ENCODE data around the gene AVPR2. TPM values are rescaled to one million over a fixed set of nuclear protein-coding genes. Genes with fewer than 3 reads are reported as not detected.
A peak's percentile ranks its signal among the peaks of the same experiment; 100 is the strongest.

AVPR2 gene
- total RNA-seq, 2 experiments from 2014 or later, result not detected

DNA sequence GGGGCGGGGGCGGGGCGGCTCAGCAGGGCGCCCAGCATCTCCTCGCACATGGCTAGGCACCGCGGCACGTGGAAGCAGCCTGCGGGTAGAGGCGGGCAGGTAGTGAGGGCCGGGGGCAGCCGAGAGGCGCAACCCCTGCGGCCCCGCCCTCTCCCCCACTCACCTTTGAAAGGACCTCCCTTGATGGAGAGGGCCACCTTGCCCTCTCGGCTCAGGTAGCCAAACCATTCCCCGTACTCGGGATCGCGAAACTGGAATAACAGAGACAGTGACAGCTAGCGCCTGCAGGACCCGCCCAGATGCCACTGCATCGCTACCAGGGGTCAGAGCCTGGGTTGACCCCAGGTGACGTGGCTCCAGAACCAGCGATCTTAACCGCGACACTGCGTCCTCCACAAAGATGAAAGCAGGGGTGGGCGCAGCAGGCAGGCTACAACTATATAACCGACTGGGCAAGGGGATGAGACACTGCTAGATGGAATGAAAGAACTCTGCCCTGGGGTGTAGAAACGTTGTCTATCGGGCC, 30.9 kb downstream of the AVPR2 start:
- no peaks in the 10 kb centered on the region for H3K27me3 Mint-ChIP-seq
- H3K4me1 Mint-ChIP-seq, result peaks cover 28% of the 10 kb centered on the region
- peaks cover 12% of the 10 kb centered on the region for H3K36me3 Mint-ChIP-seq (ENCODE audit: low read depth)
- no peak for DNase-seq
- POLR2A ChIA-PET, result interaction anchor here (1.0 to 2.9 kb wide), 6 partner anchors 9 to 36 kb away, joined by 3 to 25 read pairs (median 4); partner anchors contain the start of genes ARHGAP4, HCFC1 and RENBP
- no peak overlapping the region for H3K27ac Mint-ChIP-seq
- peak overlapping the region; percentile 56 for H3K4me3 Mint-ChIP-seq
- CTCF ChIA-PET, result interaction anchor here (1.0 to 3.1 kb wide), 3 partner anchors 11 to 13 kb away, joined by 3 to 13 read pairs (median 10); no protein-coding TSS in a partner anchor
- no peaks in the 10 kb centered on the region for H3K9me3 Mint-ChIP-seq

DNA sequence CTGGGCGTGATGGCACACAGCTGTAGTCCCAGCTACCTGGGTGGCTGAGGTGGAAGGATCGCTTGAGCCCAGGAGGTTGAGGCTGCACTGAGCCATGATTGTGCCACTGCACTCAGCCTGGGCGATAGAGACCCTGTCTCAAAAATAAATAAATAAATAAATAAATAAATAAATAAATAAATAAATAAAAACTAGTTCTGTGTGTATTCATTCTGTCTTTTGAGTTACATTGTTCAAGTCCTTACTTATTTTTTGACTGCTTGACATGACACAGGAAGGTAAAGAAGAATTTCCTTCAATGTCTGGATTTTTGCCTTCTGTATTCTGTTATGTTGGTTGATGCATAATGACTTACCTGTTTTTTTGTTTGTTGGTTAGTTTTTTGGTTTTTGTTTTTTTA, 32.6 kb downstream of the AVPR2 start:
- ChIA-PET CTCF (interaction anchor here (3.1 kb wide), 1 partner anchor 10 kb away, joined by 10 read pairs; no protein-coding TSS in a partner anchor), POLR2A (interaction anchor here (0.6 to 1.2 kb wide), 2 partner anchors 9 to 208 kb away, joined by 3 to 4 read pairs; no protein-coding TSS in a partner anchor)
- H3K9me3 Mint-ChIP-seq, result no peaks in the 10 kb centered on the region
- H3K27ac Mint-ChIP-seq, result no peak overlapping the region
- H3K36me3 Mint-ChIP-seq (ENCODE audit: low read depth), result peaks cover 3% of the 10 kb centered on the region
- peaks cover 18% of the 10 kb centered on the region for H3K4me1 Mint-ChIP-seq
- H3K4me3 Mint-ChIP-seq, result no peak overlapping the region
- DNase-seq, result no peak
- H3K27me3 Mint-ChIP-seq, result no peaks in the 10 kb centered on the region

GRCh38 chrX:153938226-153938786, 33.8 kb downstream of the AVPR2 start:
- peaks cover 16% of the 10 kb centered on the region for H3K4me1 Mint-ChIP-seq
- ChIA-PET POLR2A (interaction anchor here (3.1 kb wide), 1 partner anchor 11 kb away, joined by 24 read pairs; the partner anchor contains the start of gene ARHGAP4), CTCF (interaction anchor here (1.8 to 3.1 kb wide), 2 partner anchors 9 to 14 kb away, joined by 5 to 10 read pairs; no protein-coding TSS in a partner anchor)
- peaks cover 3% of the 10 kb centered on the region for H3K36me3 Mint-ChIP-seq (ENCODE audit: low read depth)
- H3K9me3 Mint-ChIP-seq, result no peaks in the 10 kb centered on the region
- DNase-seq, result no peak
- no peak overlapping the region for H3K4me3 Mint-ChIP-seq
- no peaks in the 10 kb centered on the region for H3K27me3 Mint-ChIP-seq
- no peak overlapping the region for H3K27ac Mint-ChIP-seq

- DNase-seq, result no peak
- ChIA-PET CTCF (interaction anchor here (1.8 kb wide), 1 partner anchor 15 kb away, joined by 5 read pairs; no protein-coding TSS in a partner anchor), POLR2A (interaction anchor here (1.1 to 3.1 kb wide), 3 partner anchors 12 to 28 kb away, joined by 3 to 24 read pairs (median 3); partner anchors contain the start of gene ARHGAP4)
- H3K4me3 Mint-ChIP-seq, result no peak overlapping the region
- H3K36me3 Mint-ChIP-seq (ENCODE audit: low read depth), result no peaks in the 10 kb centered on the region
- H3K27me3 Mint-ChIP-seq, result no peaks in the 10 kb centered on the region
- no peaks in the 10 kb centered on the region for H3K9me3 Mint-ChIP-seq
- H3K4me1 Mint-ChIP-seq, result peaks cover 12% of the 10 kb centered on the region
- no peak overlapping the region for H3K27ac Mint-ChIP-seq
Observed at GRCh38 chrX:153939573-153939972, 35.1 kb downstream of the AVPR2 start.

- Mint-ChIP-seq H3K27me3 (no peaks in the 10 kb centered on the region), H3K4me3 (peak overlapping the region; percentile 21), H3K4me1 (peaks cover 9% of the 10 kb centered on the region), H3K9me3 (no peaks in the 10 kb centered on the region), H3K27ac (peak overlapping the region; percentile 49), H3K36me3 (ENCODE audit: low read depth) (no peaks in the 10 kb centered on the region)
- CTCF ChIA-PET, result interaction anchor here (0.7 kb wide), 1 partner anchor 176 kb away, joined by 3 read pairs; no protein-coding TSS in a partner anchor
- DNase-seq, result no peak
- POLR2A ChIA-PET, result interaction anchor here (0.9 kb wide), 1 partner anchor 15 kb away, joined by 3 read pairs; no protein-coding TSS in a partner anchor
Observed at GRCh38 chrX:153941336-153942252, 37.1 kb downstream of the AVPR2 start.

- peak; percentile 50 for DNase-seq
- H3K4me3 Mint-ChIP-seq, result peak within 1 kb of the TSS; percentile 75
Observed at GRCh38 chrX:153944140-153944799, 39.8 kb downstream of the AVPR2 start, which contains the start of gene RENBP. Gene RENBP (minus strand): TSS chrX:153944643. CDS start chrX:153944610, 33 bp downstream.

DNA sequence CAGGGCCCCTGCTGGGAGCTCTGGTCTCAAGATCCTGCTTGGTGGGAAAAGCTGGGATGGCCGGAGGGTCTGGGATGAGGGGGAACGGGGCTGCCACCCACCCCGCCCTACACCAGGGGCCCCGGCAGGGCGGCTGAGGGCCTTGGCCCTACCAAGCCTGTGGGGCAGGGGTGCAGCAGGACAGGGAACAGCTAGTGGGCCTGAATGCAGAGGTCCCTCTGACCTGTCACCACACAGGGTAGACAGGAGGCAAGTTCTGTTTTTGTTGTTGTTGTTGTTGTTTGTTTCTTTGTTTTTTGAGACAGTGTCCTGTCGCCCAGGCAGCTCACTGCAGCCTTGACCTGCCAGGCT, 40.3 kb downstream of the AVPR2 start:
- CTCF ChIA-PET, result interaction anchor here (0.6 to 9.4 kb wide), 4 partner anchors 11 to 50 kb away, joined by 3 to 148 read pairs (median 17); partner anchors contain the start of gene ARHGAP4
- no peak for DNase-seq
- Mint-ChIP-seq H3K36me3 (ENCODE audit: low read depth) (peaks cover 11% of the 10 kb centered on the region), H3K4me3 (peak overlapping the region; percentile 75), H3K27me3 (no peaks in the 10 kb centered on the region), H3K9me3 (no peaks in the 10 kb centered on the region), H3K27ac (no peak overlapping the region), H3K4me1 (peaks cover 17% of the 10 kb centered on the region)
- POLR2A ChIA-PET, result interaction anchor here (0.9 to 8.7 kb wide), 4 partner anchors 9 to 25 kb away, joined by 3 to 140 read pairs (median 4); partner anchors contain the start of gene ARHGAP4

More at GRCh38 chrX:153944140-153944799, 39.8 kb downstream of the AVPR2 start, which contains the start of gene RENBP:
- CTCF ChIA-PET, result interaction anchor here (1.4 to 9.4 kb wide), 2 partner anchors 11 to 18 kb away, joined by 3 to 148 read pairs; partner anchors contain the start of gene ARHGAP4
- H3K36me3 Mint-ChIP-seq (ENCODE audit: low read depth), result peaks cover 7% of the 10 kb centered on the region
- no peaks in the 10 kb centered on the region for H3K27me3 Mint-ChIP-seq
- peaks cover 17% of the 10 kb centered on the region for H3K4me1 Mint-ChIP-seq
- POLR2A ChIA-PET, result interaction anchor here (0.9 to 8.7 kb wide), 4 partner anchors 8 to 25 kb away, joined by 3 to 140 read pairs (median 4); partner anchors contain the start of gene ARHGAP4
- H3K9me3 Mint-ChIP-seq, result no peaks in the 10 kb centered on the region
- H3K27ac Mint-ChIP-seq, result peak within 1 kb of the TSS; percentile 49

- no peak overlapping the region for H3K4me3 Mint-ChIP-seq
- H3K9me3 Mint-ChIP-seq, result no peaks in the 10 kb centered on the region
- no peak overlapping the region for H3K27ac Mint-ChIP-seq
- no peak for DNase-seq
- ChIA-PET CTCF (interaction anchor here (0.8 to 9.4 kb wide), 11 partner anchors 9 to 183 kb away, joined by 3 to 148 read pairs (median 4); partner anchors contain the start of genes ARHGAP4 and IRAK1), POLR2A (interaction anchor here (1.5 to 8.7 kb wide), 4 partner anchors 21 to 25 kb away, joined by 3 to 140 read pairs (median 5); partner anchors contain the start of genes ARHGAP4 and HCFC1)
- H3K4me1 Mint-ChIP-seq, result peaks cover 18% of the 10 kb centered on the region
- no peaks in the 10 kb centered on the region for H3K27me3 Mint-ChIP-seq
- H3K36me3 Mint-ChIP-seq (ENCODE audit: low read depth), result peaks cover 20% of the 10 kb centered on the region
Observed at GRCh38 chrX:153945956-153946943, 41.8 kb downstream of the AVPR2 start.

- H3K27ac Mint-ChIP-seq, result peak overlapping the region; percentile 65
- no peak overlapping the region for H3K4me3 Mint-ChIP-seq
- no peaks in the 10 kb centered on the region for H3K27me3 Mint-ChIP-seq
- POLR2A ChIA-PET, result interaction anchor here (0.9 to 8.7 kb wide), 6 partner anchors 15 to 451 kb away, joined by 3 to 140 read pairs (median 4); partner anchors contain the start of genes ARHGAP4, HCFC1 and RPL10
- H3K9me3 Mint-ChIP-seq, result no peaks in the 10 kb centered on the region
- H3K4me1 Mint-ChIP-seq, result peaks cover 17% of the 10 kb centered on the region
- H3K36me3 Mint-ChIP-seq (ENCODE audit: low read depth), result peaks cover 23% of the 10 kb centered on the region
- DNase-seq, result peak; percentile 79
- CTCF ChIA-PET, result interaction anchor here (0.6 to 9.4 kb wide), 18 partner anchors 10 to 590 kb away, joined by 3 to 148 read pairs (median 4); partner anchors contain the start of genes ARHGAP4, IDH3G, IRAK1 and NAA10
Observed at GRCh38 chrX:153947009-153947769, 42.7 kb downstream of the AVPR2 start.

GRCh38 chrX:153948002-153948466, 43.6 kb downstream of the AVPR2 start:
- Mint-ChIP-seq H3K36me3 (ENCODE audit: low read depth) (peaks cover 26% of the 10 kb centered on the region), H3K4me3 (no peak overlapping the region), H3K27ac (peak overlapping the region; percentile 16), H3K4me1 (peaks cover 17% of the 10 kb centered on the region), H3K9me3 (no peaks in the 10 kb centered on the region), H3K27me3 (no peaks in the 10 kb centered on the region)
- no peak for DNase-seq
- POLR2A ChIA-PET, result interaction anchor here (0.9 to 8.7 kb wide), 3 partner anchors 14 to 22 kb away, joined by 3 to 140 read pairs (median 3); partner anchors contain the start of gene ARHGAP4
- CTCF ChIA-PET, result interaction anchor here (1.0 to 9.4 kb wide), 6 partner anchors 11 to 182 kb away, joined by 3 to 148 read pairs (median 8); partner anchors contain the start of genes ARHGAP4 and NAA10

All from activated CD4-positive, alpha-beta memory T cell treated with anti-CD3 and anti-CD28 coated beads, Interleukin-2, amount 10 ng/mL, durations not matched to agents 7 days and 5 days (primary cell).